Measurements from ENCODE around the gene SESN1.

SESN1 gene

DNA sequence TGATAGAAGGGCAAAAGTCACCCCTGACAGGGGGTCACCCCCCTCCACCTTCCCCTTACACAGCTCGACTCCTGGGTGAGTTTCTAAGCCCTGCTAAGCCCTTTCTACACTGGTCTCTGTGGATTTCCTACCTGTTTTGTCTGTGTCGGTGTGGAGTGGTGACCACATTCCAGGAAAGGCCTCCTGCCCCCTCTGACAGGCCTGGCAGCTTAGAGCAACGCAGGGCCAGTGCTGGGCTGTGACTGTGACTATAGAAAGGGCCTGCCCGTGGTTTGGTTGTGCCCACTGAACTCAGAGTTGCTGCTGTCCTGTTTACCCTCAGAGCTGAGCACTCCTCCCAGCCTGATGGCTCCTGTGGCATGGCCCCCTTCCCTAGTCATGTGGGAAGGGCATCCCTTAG is 137.4 kb downstream of the SESN1 start:
- no peak for TF ChIP-seq CTCF (IDR thresholded peaks at IDR 0.05)

DNA sequence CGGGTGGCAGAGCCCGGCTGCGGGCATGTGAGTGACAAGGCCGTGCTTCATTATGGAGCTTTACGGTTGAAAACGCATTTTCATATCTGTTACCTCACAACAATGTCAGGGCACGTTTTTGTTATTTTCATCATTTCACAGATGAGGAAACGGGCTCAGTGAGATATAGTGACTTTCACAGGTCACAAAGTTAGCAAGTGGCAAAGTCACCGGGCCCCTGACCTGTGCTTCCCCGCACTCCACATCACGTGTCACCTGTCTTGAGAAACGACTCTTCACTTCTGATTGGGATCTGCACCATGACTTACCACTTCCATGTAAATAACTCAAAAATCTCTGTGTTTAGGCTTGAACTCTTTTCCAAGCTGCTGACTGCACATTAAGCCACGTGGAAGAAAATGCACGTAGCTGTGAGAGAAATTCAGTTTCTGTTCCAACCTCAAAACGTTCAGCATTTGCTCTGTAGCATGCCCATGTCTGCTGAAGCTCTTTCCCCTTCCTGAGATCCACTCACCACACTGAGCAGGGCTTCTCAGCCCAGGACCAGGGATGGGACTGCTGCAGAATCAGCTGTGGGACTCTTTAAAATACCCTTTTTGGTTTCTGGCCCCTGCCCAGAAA is 139.2 kb downstream of the SESN1 start:
- TF ChIP-seq CTCF (IDR thresholded peaks at IDR 0.05), result no peak

DNA sequence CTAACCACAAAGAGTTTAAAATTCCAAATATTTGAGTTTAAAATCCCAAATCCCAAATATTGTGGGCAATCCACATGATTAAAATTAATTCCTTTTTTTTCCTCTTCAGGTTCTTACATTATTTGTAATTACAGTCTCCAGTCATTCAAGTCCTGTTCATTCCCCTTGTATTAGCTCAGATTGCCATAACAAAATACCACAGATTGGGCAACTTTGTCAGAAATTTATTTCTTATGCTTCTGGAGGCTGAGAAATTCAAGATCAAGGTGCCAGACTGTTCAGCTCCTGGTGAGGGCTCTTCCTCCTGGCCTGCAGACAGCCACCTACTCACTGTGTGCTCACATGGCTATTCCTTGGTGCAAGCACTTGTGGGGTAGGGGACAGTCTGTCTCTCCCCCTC is 141.0 kb downstream of the SESN1 start:
- TF ChIP-seq CTCF (IDR thresholded peaks at IDR 0.05), result no peak

DNA sequence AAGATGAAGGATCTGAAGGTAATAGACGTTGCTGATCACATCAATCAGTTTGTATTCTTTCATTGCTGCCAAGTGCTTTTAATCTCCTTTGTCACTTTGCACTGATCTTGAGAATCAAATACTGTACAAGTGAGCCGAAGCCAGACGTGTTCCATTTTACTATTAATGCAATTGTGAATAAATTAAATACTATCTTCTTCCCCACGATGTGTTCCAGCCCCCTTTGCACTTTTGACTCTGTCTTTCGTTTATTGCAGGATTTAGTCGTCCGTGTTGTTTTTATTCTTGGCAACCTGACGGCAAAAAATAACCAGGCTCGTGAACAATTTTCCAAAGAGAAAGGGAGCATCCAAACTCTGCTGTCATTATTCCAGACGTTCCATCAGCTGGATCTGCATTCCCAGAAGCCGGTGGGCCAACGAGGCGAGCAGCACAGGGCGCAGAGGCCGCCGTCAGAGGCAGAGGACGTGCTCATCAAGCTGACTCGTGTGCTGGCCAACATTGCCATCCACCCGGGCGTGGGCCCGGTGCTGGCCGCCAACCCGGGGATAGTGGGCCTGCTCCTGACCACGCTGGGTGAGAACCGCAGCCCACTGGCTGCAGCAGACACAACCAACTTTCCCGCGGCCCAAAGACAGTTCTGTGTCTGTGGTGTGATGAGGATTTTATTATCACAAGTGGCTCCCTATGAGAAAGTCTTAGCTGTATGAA is 141.7 kb downstream of the SESN1 start:
- TF ChIP-seq CTCF (IDR thresholded peaks at IDR 0.05), result no peak

GRCh38 chr6:108951351-108951953 is 143.2 kb downstream of the SESN1 start:
- TF ChIP-seq CTCF (IDR thresholded peaks at IDR 0.05), result no peak

GRCh38 chr6:108948181-108948661 is 146.4 kb downstream of the SESN1 start:
- no peak for TF ChIP-seq CTCF (IDR thresholded peaks at IDR 0.05)

- no peak for TF ChIP-seq CTCF (IDR thresholded peaks at IDR 0.05)
Measured at GRCh38 chr6:108947114-108947854, 147.4 kb downstream of the SESN1 start.
